H1 (cell line): ENCODE results near the gene RABGGTA. TPM values are rescaled to one million over a fixed set of nuclear protein-coding genes. Genes with fewer than 3 reads are reported as not detected.

Experiments
- CTCF ChIA-PET: fragments of 300-600 bp; sonication (Branson Sonifier 250); formaldehyde crosslinking; loops from one replicate; lab custom pipeline; 2021; ENCODE audit not compliant: partially characterized antibody; lab: Charles Lee
- POLR2A ChIA-PET: fragments of 300-600 bp; sonication (Branson Sonifier 250); formaldehyde crosslinking; loops from one replicate; lab custom pipeline; 2021; ENCODE audit warnings: inconsistent platforms; ENCODE audit not compliant: partially characterized antibody; lab: Charles Lee
- DNase-seq, 2 experiments: peaks; one replicate each; pipeline versions ENCODE4 v3.0.0 to v3.0.0-alpha.2; 2010 to 2022; ENCODE audit warnings: low spot score in 2 of 2, low read depth in 1 of 2, mixed read lengths in 1 of 2
- FAIRE-seq: peaks from 2 replicates; lab custom pipeline; 2011; peaks lifted over from hg19 to GRCh38; lab: Jason Lieb, UNC
- H2AFZ ChIP-seq: 2 replicates; pipeline ENCODE4 v1.8.1; 2012; ENCODE audit warnings: low read length, inconsistent platforms
- H2AK5ac ChIP-seq: 2 replicates; pipeline ENCODE4 v1.6.1; 2013; ENCODE audit warnings: low read depth, low read length
- H2BK120ac ChIP-seq: replicated peaks from 2 replicates; pipeline ENCODE3; 2013; ENCODE audit warnings: low read depth, low read length, inconsistent platforms
- H2BK12ac ChIP-seq: 2 replicates; pipeline ENCODE4 v1.6.1; 2013; ENCODE audit warnings: low read depth, low read length
- H2BK15ac ChIP-seq: 2 replicates; pipeline ENCODE4 v1.6.1; 2013; ENCODE audit warnings: low read length
- H2BK20ac ChIP-seq: 2 replicates; pipeline ENCODE4 v1.6.1; 2013; ENCODE audit warnings: low read length
- H2BK5ac ChIP-seq: 2 replicates; pipeline ENCODE4 v1.6.1; 2013; ENCODE audit warnings: low read depth, low read length
- H3K14ac ChIP-seq: 2 replicates; pipeline ENCODE4 v1.6.1; 2013; ENCODE audit warnings: inconsistent platforms; ENCODE audit not compliant: insufficient read length
- H3K18ac ChIP-seq: 2 replicates; pipeline ENCODE4 v1.6.1; 2013; ENCODE audit warnings: low read length; ENCODE audit errors: extremely low read depth
- H3K23ac ChIP-seq: 2 replicates; pipeline ENCODE4 v1.6.1; 2013; ENCODE audit warnings: inconsistent platforms; ENCODE audit not compliant: insufficient read length
- H3K23me2 ChIP-seq: 2 replicates; pipeline ENCODE4 v1.6.1; 2013; ENCODE audit warnings: low read depth, low read length
- H3K27ac ChIP-seq: 2 replicates; pipeline ENCODE4 v1.6.1; 2011; ENCODE audit warnings: low read depth, low read length, inconsistent platforms
- H3K27me3 ChIP-seq, 4 experiments: replicated peaks in 1 of 4; 1 replicate in 1 of 4; 2 replicates in 3 of 4; pipeline versions ENCODE4 v1.6.1 to v1.8.1; 2011 to 2013; ENCODE audit warnings: low read length in 3 of 4, mild to moderate bottlenecking in 3 of 4, inconsistent platforms in 2 of 4, mixed read lengths in 2 of 4, moderate library complexity in 1 of 4; ENCODE audit not compliant: control insufficient read depth in 3 of 4, insufficient read depth in 3 of 4; ENCODE audit errors: extremely low read depth in 1 of 4
- H3K36me3 ChIP-seq, 4 experiments: 2 replicates each; pipeline versions ENCODE4 v1.6.1 to v1.8.1; 2011 to 2013; ENCODE audit warnings: mild to moderate bottlenecking in 4 of 4, low read length in 3 of 4, moderate library complexity in 2 of 4, control low read depth in 1 of 4, inconsistent platforms in 1 of 4; ENCODE audit not compliant: insufficient read depth in 4 of 4, control insufficient read depth in 2 of 4
- H3K4ac ChIP-seq: replicated peaks from 2 replicates; pipeline ENCODE3; 2013; ENCODE audit warnings: low read length, low read depth, mixed read lengths, inconsistent platforms; ENCODE audit not compliant: insufficient read length
- H3K4me1 ChIP-seq, 4 experiments: replicated peaks in 1 of 4; 1 replicate in 1 of 4; 2 replicates in 3 of 4; pipeline versions ENCODE4 v1.6.1 to v1.8.1; 2011 to 2013; ENCODE audit warnings: low read length in 3 of 4, inconsistent platforms in 2 of 4, mixed read lengths in 1 of 4; ENCODE audit not compliant: insufficient read depth in 4 of 4, control insufficient read depth in 3 of 4
- H3K4me2 ChIP-seq, 2 experiments: 2 replicates each; pipeline versions ENCODE4 v1.6.1 to v1.8.1; 2011 to 2013; ENCODE audit warnings: low read depth in 2 of 2, low read length in 2 of 2, control low read depth in 1 of 2, inconsistent platforms in 1 of 2, mild to moderate bottlenecking in 1 of 2; ENCODE audit not compliant: insufficient read depth in 1 of 2
- H3K4me3 ChIP-seq, 4 experiments: fragments of 200-600, 300-600 bp in 1 of 4; sonication (generic), shearing (Covaris generic), sonication (Bioruptor Twin) in 1 of 4; 2 replicates each; pipeline versions ENCODE4 v1.5.1 to v1.8.1; 2011 to 2016; ENCODE audit warnings: low read length in 4 of 4, low read depth in 3 of 4, control low read depth in 2 of 4, inconsistent platforms in 2 of 4, mild to moderate bottlenecking in 2 of 4, mixed read lengths in 1 of 4, moderate library complexity in 1 of 4; ENCODE audit not compliant: insufficient read depth in 2 of 4; ENCODE audit errors: extremely low read depth in 1 of 4
- H3K56ac ChIP-seq: replicated peaks from 2 replicates; pipeline ENCODE3; 2013; ENCODE audit warnings: low read depth, mild to moderate bottlenecking, mixed read lengths, low read length, inconsistent platforms; ENCODE audit not compliant: insufficient read length
- H3K79me1 ChIP-seq: 2 replicates; pipeline ENCODE4 v1.6.1; 2013; ENCODE audit warnings: low read depth, low read length, control low read depth
- H3K79me2 ChIP-seq, 2 experiments: 2 replicates each; pipeline versions ENCODE4 v1.6.1 to v1.8.1; 2012 to 2013; ENCODE audit warnings: low read length in 2 of 2, mild to moderate bottlenecking in 2 of 2, inconsistent platforms in 1 of 2; ENCODE audit not compliant: insufficient read depth in 2 of 2, control insufficient read depth in 1 of 2
- H3K9ac ChIP-seq, 4 experiments: replicated peaks in 1 of 4; 1 replicate in 1 of 4; 2 replicates in 3 of 4; pipeline versions ENCODE4 v1.6.1 to v1.8.1; 2011 to 2013; ENCODE audit warnings: low read depth in 3 of 4, low read length in 3 of 4, control low read depth in 2 of 4, mild to moderate bottlenecking in 2 of 4, moderate library complexity in 2 of 4, inconsistent platforms in 1 of 4; ENCODE audit errors: extremely low read depth in 1 of 4
- H3K9me3 ChIP-seq, 2 experiments: 2 replicates each; pipeline versions ENCODE4 v1.6.1 to v1.8.1; 2012 to 2013; ENCODE audit warnings: mild to moderate bottlenecking in 2 of 2, moderate library complexity in 2 of 2, control low read depth in 1 of 2, inconsistent platforms in 1 of 2, low read depth in 1 of 2, low read length in 1 of 2, mixed read lengths in 1 of 2; ENCODE audit not compliant: insufficient read depth in 2 of 2
- H4K20me1 ChIP-seq, 2 experiments: replicated peaks in 1 of 2; 2 replicates each; pipeline versions ENCODE3 to v1.8.1; 2011 to 2013; ENCODE audit warnings: inconsistent platforms in 2 of 2, low read length in 2 of 2, mild to moderate bottlenecking in 1 of 2; ENCODE audit not compliant: insufficient read depth in 2 of 2, control insufficient read depth in 1 of 2
- H4K5ac ChIP-seq: 2 replicates; pipeline ENCODE4 v1.6.1; 2013; ENCODE audit warnings: low read length, low read depth, mixed read lengths, inconsistent platforms; ENCODE audit not compliant: insufficient read length
- H4K8ac ChIP-seq: 2 replicates; pipeline ENCODE4 v1.8.0; 2013; ENCODE audit warnings: mild to moderate bottlenecking, moderate library complexity, low read length, inconsistent platforms; ENCODE audit not compliant: insufficient read depth; ENCODE audit errors: extremely low read depth
- H4K91ac ChIP-seq: replicated peaks from 2 replicates; pipeline ENCODE3; 2013; ENCODE audit warnings: low read length, mixed read lengths, inconsistent platforms; ENCODE audit not compliant: insufficient read length
- ASH2L ChIP-seq: fragments of 200-600, 300-600 bp; sonication (generic); IDR thresholded peaks from one replicate; pipeline ENCODE4 v1.7.1; 2017; ENCODE audit warnings: low read length
- BCL11A ChIP-seq, 2 experiments: IDR thresholded peaks; one replicate each; pipeline ENCODE4 v1.6.1; 2011; ENCODE audit warnings: low read depth in 2 of 2, low read length in 2 of 2, mild to moderate bottlenecking in 2 of 2
- EP300 ChIP-seq, 2 experiments: IDR thresholded peaks; 1 replicate in 1 of 2; 2 replicates in 1 of 2; pipeline ENCODE4 v1.6.1; 2011 to 2012; ENCODE audit warnings: low read depth in 2 of 2, low read length in 2 of 2, mild to moderate bottlenecking in 2 of 2, borderline replicate concordance in 1 of 2, inconsistent platforms in 1 of 2, moderate library complexity in 1 of 2
- FOSL1 ChIP-seq: IDR thresholded peaks from 2 replicates; pipeline ENCODE4 v1.6.1; 2011; ENCODE audit warnings: mild to moderate bottlenecking, low read depth, low read length, moderate library complexity; ENCODE audit not compliant: insufficient read depth
- GTF2F1 ChIP-seq: IDR thresholded peaks from 2 replicates; pipeline ENCODE4 v1.6.1; 2012; ENCODE audit warnings: low read depth, low read length, improper control_type of control experiment, borderline replicate concordance
- KDM4A ChIP-seq: IDR thresholded peaks from one replicate; pipeline ENCODE4 v1.7.1; 2012; ENCODE audit warnings: low read depth, mild to moderate bottlenecking, moderate library complexity, low read length, inconsistent platforms; ENCODE audit not compliant: severe bottlenecking
- MAX ChIP-seq: IDR thresholded peaks from 2 replicates; pipeline ENCODE4 v1.6.1; 2012; ENCODE audit warnings: inconsistent platforms
- PHF8 ChIP-seq: fragments of 200-600 bp; sonication (generic); conservative IDR thresholded peaks from 2 replicates; pipeline ENCODE4 v1.7.1; 2012; ENCODE audit warnings: low read depth, mild to moderate bottlenecking, inconsistent platforms, low read length, moderate library complexity
- RFX5 ChIP-seq: IDR thresholded peaks from 2 replicates; pipeline ENCODE4 v1.6.1; 2011; ENCODE audit warnings: low read depth, low read length, improper control_type of control experiment, borderline replicate concordance
- RXRA ChIP-seq: IDR thresholded peaks from 2 replicates; pipeline ENCODE4 v1.6.1; 2011; ENCODE audit warnings: low read depth, mild to moderate bottlenecking, low read length, moderate library complexity; ENCODE audit not compliant: insufficient read depth
- SIRT6 ChIP-seq: IDR thresholded peaks from one replicate; pipeline ENCODE4 v1.7.1; 2012; ENCODE audit warnings: low read length, inconsistent platforms
- SUZ12 ChIP-seq: fragments of 200-600 bp; sonication (generic); IDR thresholded peaks from 2 replicates; pipeline ENCODE4 v1.6.1; 2012; ENCODE audit warnings: mild to moderate bottlenecking, inconsistent platforms, low read length, moderate library complexity, mixed read lengths
- TAF1 ChIP-seq: IDR thresholded peaks from 2 replicates; pipeline ENCODE4 v1.6.1; 2011; ENCODE audit warnings: mild to moderate bottlenecking, low read depth, low read length
- TCF12 ChIP-seq: IDR thresholded peaks from 2 replicates; pipeline ENCODE4 v1.6.1; 2011; ENCODE audit warnings: low read depth, mild to moderate bottlenecking, low read length
- WGBS, 2 experiments: shearing (Covaris generic) in 1 of 2; methylation state at CpG; one replicate each; pipeline versions ENCODE4 v1.1.6 to v1.1.7; 2013 to 2015; ENCODE audit warnings: low lambda C conversion rate in 2 of 2, mixed read lengths in 2 of 2, inconsistent platforms in 1 of 2, low coverage in 1 of 2, missing lambda C conversion rate in 1 of 2; ENCODE audit not compliant: insufficient replicate concordance in 2 of 2, insufficient coverage in 1 of 2, insufficient read length in 1 of 2; ENCODE audit errors: extremely low coverage in 1 of 2, missing lambda C conversion rate in 1 of 2; 5-methylcytosine and 5-hydroxymethylcytosine counted together
- polyA plus RNA-seq, 7 experiments: library from polyadenylated mRNA; depleted of rRNA in 3 of 7; stranded (reverse) in 5 of 7; unstranded in 2 of 7; fragments of >200 nt in 5 of 7; fragments of 200-250 nt in 2 of 7; gene quantifications; 1 replicate in 5 of 7; 2 replicates in 1 of 7; 4 replicates in 1 of 7; pipeline versions ENCODE4 v1.2.1 to v1.2.3, GENCODE V29; 2011 to 2013; ENCODE audit warnings: missing spikeins in 2 of 7, mixed read lengths in 2 of 7
- total RNA-seq: library from RNA; stranded (reverse); fragmentation: NEBNext Ultra II Directional; extraction: Animal tissue kit (Norgen Biotek cat#: 25700); gene quantifications from 2 replicates; pipeline ENCODE4 v1.2.1, GENCODE V29; 2021

The RABGGTA gene
- total and polyA plus RNA-seq, 2 of the 8 experiments (the other 6 are each of a cell fraction or from before 2014, with no cell fraction given), result 16.0 to 49.8 TPM

- no peak overlapping the region for H3K14ac ChIP-seq
- no peak overlapping the region for H2AK5ac ChIP-seq
- H3K9ac ChIP-seq, result no peak overlapping the region
- no peak overlapping the region for H2BK5ac ChIP-seq
- no peak overlapping the region for H3K18ac ChIP-seq
- no peak overlapping the region for H3K4me3 ChIP-seq
- H2BK20ac ChIP-seq, result no peak overlapping the region
- FAIRE-seq (no peak), DNase-seq (no peak)
- no peak overlapping the region for H2AFZ ChIP-seq
- H3K4ac ChIP-seq, result no peak overlapping the region
- peaks cover 2 to 12% (median 7%) of the 10 kb centered on the region in 4 experiments; a peak in 4 of 8 replicates for H3K36me3 ChIP-seq
- no peaks in the 10 kb centered on the region for H3K23me2 ChIP-seq
- no peak overlapping the region for H4K91ac ChIP-seq
- H3K56ac ChIP-seq, result no peak overlapping the region
- H3K9me3 ChIP-seq, result no peaks in the 10 kb centered on the region
- H3K27ac ChIP-seq, result no peak overlapping the region
- H3K79me2 ChIP-seq, result no peaks in the 10 kb centered on the region
- no peak overlapping the region for H3K23ac ChIP-seq
- no peak overlapping the region for H4K8ac ChIP-seq
- peaks cover 2 to 4% of the 10 kb centered on the region in 2 experiments for H4K20me1 ChIP-seq
- H3K4me1 ChIP-seq, result no peaks in the 10 kb centered on the region
- H3K4me2 ChIP-seq, result no peak overlapping the region
- no peaks in the 10 kb centered on the region for H3K79me1 ChIP-seq
- H2BK15ac ChIP-seq, result no peak overlapping the region
- no peak overlapping the region for H2BK120ac ChIP-seq
- no peak overlapping the region for H2BK12ac ChIP-seq
- ChIA-PET POLR2A (interaction anchor here (0.8 to 2.1 kb wide), 5 partner anchors 8 to 31 kb away, joined by 3 to 13 read pairs (median 6); no protein-coding TSS in a partner anchor), CTCF (interaction anchor here (1.0 to 5.5 kb wide), 7 partner anchors 12 to 51 kb away, joined by 3 to 51 read pairs (median 35); partner anchors contain the start of genes CIDEB, RABGGTA and TINF2)
- WGBS, 2 experiments, result 90% methylated on average over 2 of the region's 2 CpGs; no CpG with 5 or more reads in 1 of the 2 experiments
- no peaks in the 10 kb centered on the region for H3K27me3 ChIP-seq
- H4K5ac ChIP-seq, result no peak overlapping the region
- TF ChIP-seq ASH2L (no peak), RFX5 (no peak), PHF8 (no peak), TCF12 (no peak), KDM4A (no peak), GTF2F1 (no peak), SUZ12 (no peak), SIRT6 (no peak), TAF1 (no peak), RXRA (no peak), EP300 (IDR thresholded peaks at IDR 0.05; ENCODE audit: borderline replicate concordance in 1 of 2, low read depth in 2 of 2, low read length in 2 of 2) (no peak), MAX (no peak), BCL11A (IDR thresholded peaks at IDR 0.05; ENCODE audit: low read depth in 2 of 2, low read length in 2 of 2) (no peak), FOSL1 (no peak)
These were observed 22.1 kb upstream of the RABGGTA start for GRCh38 chr14:24293525-24293924.
